Measurements from ENCODE around the gene SEC31A.
"Not testable (repeated sequence)": the region's sequence is repeated elsewhere in the genome, so short reads cannot be mapped to it uniquely, and the experiment has no call there.

Gene SEC31A, protein sequence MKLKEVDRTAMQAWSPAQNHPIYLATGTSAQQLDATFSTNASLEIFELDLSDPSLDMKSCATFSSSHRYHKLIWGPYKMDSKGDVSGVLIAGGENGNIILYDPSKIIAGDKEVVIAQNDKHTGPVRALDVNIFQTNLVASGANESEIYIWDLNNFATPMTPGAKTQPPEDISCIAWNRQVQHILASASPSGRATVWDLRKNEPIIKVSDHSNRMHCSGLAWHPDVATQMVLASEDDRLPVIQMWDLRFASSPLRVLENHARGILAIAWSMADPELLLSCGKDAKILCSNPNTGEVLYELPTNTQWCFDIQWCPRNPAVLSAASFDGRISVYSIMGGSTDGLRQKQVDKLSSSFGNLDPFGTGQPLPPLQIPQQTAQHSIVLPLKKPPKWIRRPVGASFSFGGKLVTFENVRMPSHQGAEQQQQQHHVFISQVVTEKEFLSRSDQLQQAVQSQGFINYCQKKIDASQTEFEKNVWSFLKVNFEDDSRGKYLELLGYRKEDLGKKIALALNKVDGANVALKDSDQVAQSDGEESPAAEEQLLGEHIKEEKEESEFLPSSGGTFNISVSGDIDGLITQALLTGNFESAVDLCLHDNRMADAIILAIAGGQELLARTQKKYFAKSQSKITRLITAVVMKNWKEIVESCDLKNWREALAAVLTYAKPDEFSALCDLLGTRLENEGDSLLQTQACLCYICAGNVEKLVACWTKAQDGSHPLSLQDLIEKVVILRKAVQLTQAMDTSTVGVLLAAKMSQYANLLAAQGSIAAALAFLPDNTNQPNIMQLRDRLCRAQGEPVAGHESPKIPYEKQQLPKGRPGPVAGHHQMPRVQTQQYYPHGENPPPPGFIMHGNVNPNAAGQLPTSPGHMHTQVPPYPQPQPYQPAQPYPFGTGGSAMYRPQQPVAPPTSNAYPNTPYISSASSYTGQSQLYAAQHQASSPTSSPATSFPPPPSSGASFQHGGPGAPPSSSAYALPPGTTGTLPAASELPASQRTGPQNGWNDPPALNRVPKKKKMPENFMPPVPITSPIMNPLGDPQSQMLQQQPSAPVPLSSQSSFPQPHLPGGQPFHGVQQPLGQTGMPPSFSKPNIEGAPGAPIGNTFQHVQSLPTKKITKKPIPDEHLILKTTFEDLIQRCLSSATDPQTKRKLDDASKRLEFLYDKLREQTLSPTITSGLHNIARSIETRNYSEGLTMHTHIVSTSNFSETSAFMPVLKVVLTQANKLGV

GRCh38 chr4:82890901-82891706 is at the start of gene SEC31A:
TSS of gene SEC31A (minus strand) at chr4:82891153. CDS start at chr4:82881936, 9,217 bp downstream.
- in situ Hi-C loops (cut with MboI; ENCODE audit: low sequenced_read_pairs): loop anchor here (25.0 kb wide), 1 partner anchor 396 kb away; the partner anchor contains the start of gene COQ2

DNA sequence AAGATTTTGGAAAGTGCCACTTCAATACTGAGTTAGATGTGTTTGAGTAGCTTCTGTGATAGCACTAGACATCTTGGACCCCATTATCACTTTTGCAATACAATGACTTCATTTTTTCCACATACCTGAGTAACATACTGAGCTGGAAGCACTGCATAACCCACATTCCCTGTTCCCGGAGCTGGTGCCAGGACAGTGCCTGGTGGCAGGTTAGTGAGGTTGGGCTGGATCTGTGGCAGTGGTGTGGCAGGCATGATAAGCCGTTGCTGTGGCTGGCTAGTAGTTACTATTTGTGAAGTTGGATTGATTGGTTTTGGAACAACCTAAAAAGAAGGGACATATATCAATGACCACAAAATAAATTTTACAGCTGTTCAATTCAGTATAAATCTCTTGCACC is 48.5 kb upstream of the SEC31A start:
- in situ Hi-C loops (cut with MboI; ENCODE audit: low sequenced_read_pairs): no loop called here

GRCh38 chr4:82934441-82934840 is 43.5 kb upstream of the SEC31A start:
- in situ Hi-C loops (cut with MboI; ENCODE audit: low sequenced_read_pairs): no loop called here

DNA sequence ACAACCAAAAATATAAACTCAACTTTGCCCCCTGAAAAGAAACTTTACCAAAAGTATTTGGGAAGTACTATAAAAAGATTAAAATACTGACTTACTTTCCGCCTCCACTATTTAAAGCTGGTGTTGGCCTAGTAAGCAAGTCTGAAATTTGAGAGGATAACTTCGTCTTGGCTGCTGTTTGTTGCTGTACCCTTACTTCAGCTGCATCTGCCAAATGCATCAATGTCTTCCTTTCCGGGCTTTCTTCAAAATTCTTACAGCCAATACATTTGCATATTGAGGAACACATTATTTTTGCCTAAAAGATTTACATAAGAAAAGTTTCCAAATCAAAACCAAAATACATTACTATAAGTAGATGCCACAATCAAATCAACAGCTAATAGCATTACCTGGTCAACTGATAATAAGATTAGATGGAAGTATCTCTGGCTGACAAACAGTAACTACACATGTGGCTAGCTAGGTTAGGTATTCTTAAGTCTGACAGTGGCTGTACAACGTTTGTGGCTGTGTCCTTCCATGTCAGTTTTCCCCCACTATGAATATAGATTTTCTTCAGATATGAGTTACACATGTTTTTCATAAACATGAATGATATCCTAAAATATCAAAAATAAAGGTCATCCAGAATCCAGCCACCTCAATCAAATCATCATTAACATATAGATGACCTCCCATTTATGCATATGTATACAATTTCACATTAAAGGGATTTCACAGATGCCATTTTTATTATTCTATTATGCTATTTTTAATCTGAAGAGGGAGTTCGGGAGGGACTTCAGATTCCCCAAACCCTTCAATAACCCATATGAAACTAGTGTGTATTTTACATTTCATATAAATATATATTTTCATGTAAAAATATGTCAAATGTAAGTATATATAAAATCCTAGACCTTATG is 40.1 kb upstream of the SEC31A start:
- in situ Hi-C loops (cut with MboI; ENCODE audit: low sequenced_read_pairs): no loop called here

DNA sequence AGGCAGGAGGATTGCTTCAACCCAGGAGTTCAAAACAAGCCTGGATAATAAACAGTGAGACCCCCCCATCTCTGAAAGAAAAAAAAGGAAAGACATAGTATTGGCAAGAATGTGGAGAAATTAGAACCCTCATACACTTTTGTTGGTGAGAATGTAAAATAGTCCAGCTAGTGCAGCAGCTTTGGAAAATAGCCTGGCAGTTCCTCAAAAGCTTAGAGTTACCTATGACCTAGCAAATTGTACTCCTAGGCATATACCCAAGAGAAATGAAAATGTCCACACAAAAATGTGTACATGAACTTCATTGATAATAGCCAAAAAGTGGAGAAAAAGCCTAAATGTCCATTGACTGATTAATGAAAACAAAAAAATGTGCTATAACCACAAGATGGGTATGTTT is 30.8 kb upstream of the SEC31A start:
- in situ Hi-C loops (cut with MboI; ENCODE audit: low sequenced_read_pairs): no loop called here

DNA sequence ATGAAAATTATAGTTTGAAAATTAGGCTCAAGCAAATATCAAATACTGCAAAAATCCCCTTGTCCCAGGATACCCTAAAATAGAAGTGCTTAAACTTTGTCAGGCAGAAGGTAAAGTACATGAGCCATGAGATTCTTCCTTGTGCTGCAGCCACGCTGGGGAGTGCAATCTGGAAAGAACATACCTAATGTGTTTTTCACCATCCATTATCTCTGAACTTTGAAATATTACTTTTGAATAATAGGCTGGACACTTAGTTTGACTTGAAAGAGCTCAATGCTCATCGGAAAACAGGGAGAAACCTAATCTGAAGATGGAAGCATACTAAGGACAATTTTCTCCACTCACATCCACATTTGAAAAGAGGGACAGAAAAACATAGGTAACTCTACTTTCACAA is 28.4 kb upstream of the SEC31A start:
- in situ Hi-C loops (cut with MboI; ENCODE audit: low sequenced_read_pairs): no loop called here

DNA sequence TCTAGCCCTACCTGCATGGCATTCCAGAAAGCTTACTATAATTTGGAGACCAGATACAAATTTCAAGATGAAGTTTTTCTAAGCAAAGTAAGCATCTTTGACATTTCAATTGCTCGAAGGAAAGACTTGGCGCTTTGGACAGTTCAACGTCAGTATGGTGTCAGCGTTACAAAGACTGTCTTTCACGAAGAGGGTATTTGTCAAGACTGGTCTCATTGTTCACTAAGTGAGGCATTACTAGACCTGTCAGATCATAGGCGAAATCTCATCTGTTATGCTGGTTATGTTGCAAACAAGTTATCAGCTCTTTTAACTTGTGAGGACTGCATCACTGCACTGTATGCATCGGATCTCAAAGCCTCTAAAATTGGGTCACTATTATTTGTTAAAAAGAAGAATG is 27.1 kb upstream of the SEC31A start:
- in situ Hi-C loops (cut with MboI; ENCODE audit: low sequenced_read_pairs): no loop called here

- in situ Hi-C loops (cut with MboI; ENCODE audit: low sequenced_read_pairs): not testable (repeated sequence)
Observed at GRCh38 chr4:82913968-82914367, 23.0 kb upstream of the SEC31A start.

DNA sequence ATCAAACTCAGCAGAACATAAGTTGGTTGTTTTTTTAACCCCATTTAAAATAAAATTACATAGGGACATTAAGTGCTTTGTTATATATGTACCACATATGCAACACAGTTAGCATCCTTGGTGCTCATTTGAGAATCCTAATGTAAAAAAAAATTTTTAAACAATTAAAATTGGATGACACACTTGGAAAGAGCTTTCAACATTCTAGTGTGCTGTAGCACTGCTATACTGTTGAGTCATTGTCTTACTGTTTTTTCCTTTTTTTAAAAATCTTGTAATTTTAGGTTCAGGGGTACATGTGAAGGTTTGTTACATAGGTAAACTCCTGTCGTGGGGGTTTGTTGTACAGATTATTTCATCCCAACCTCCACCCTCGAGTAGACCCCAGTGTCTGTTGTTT is 22.4 kb upstream of the SEC31A start:
- in situ Hi-C loops (cut with MboI; ENCODE audit: low sequenced_read_pairs): no loop called here

DNA sequence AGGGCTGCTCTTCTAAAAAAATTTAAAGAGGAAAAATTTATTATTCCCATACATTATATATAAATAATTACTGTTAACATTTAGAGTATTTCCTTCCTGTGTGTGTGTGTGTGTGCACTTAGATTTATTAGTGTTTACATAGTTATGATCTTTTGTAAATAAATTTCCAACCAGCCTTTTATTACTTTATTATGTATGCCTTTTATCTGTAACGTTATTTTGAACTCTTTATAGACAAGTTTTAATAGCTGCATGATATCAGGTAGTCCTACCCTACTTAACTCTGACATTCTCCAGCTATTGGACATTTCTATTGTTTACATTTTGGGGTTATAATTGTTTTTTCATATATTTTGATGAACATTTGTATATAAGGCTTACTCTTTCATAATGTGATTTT is 18.4 kb upstream of the SEC31A start:
- in situ Hi-C loops (cut with MboI; ENCODE audit: low sequenced_read_pairs): no loop called here

DNA sequence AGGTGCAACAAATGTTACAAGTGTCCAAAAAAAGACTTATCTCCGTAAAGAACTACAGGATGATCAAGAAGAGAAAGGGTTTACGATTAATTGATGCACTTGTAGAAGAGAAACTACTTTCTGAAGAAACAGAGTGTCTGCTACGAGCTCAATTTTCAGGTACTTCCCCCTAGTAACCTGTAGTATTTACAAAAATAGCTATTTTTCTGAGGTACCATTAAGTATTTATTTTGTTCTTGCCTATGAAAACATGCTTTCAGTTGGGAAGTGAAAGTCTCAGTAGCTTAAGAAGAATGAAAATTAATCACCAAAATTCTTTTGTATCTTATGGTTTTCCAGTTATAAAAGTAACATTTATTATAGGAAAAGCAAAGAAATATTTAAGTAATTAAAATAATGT is 15.5 kb upstream of the SEC31A start:
- in situ Hi-C loops (cut with MboI; ENCODE audit: low sequenced_read_pairs): no loop called here

GRCh38 chr4:82905205-82905604 is 14.3 kb upstream of the SEC31A start:
- in situ Hi-C loops (cut with MboI; ENCODE audit: low sequenced_read_pairs): no loop called here

- in situ Hi-C loops (cut with MboI; ENCODE audit: low sequenced_read_pairs): no loop called here
Observed at GRCh38 chr4:82903737-82904136, 12.8 kb upstream of the SEC31A start.

- in situ Hi-C loops (cut with MboI; ENCODE audit: low sequenced_read_pairs): no loop called here
Observed at GRCh38 chr4:82901183-82901718, 10.3 kb upstream of the SEC31A start.

DNA sequence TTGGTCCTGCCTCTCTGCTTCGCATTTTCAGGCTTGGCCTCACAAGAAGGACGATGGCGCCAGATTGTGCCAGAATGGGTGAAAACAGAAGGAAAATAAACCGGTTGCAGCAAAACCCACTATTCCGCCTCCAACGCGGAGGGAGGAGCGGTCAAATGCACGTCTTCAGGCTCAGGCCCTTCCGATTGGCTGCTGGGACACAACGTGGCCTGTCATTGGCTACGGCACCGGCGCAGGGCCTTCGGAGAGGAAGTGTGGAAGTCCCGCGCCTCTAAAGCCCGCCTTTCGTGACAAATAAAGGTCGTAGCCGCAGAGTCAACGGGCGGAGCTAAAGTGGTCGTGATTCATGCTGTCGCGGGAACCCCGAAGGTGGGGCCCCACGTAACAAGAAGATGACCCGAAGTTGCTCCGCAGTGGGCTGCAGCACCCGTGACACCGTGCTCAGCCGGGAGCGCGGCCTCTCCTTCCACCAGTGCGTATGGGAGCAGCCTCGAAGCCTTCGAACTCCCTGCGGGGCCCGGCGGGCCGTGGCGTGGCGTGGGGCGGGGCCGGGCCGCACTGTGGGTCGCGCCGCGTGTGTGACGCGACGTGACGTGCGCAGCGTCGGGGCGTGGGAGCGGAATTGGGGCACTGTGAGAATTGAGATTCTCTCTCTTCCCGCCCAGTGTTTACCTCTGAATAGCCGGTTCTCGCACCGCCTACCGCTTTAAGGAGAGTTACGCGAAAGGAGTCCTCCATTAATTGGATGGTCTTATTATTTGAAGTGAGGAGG is 9.6 kb upstream of the SEC31A start, which contains the start of gene THAP9:
Gene THAP9 (plus strand): TSS at position 325 of the 772 bp plus-strand sequence. CDS start 68 bp downstream, at position 393.
- in situ Hi-C loops (cut with MboI; ENCODE audit: low sequenced_read_pairs): no loop called here

GRCh38 chr4:82900066-82900410 is 9.1 kb upstream of the SEC31A start:
- in situ Hi-C loops (cut with MboI; ENCODE audit: low sequenced_read_pairs): no loop called here

DNA sequence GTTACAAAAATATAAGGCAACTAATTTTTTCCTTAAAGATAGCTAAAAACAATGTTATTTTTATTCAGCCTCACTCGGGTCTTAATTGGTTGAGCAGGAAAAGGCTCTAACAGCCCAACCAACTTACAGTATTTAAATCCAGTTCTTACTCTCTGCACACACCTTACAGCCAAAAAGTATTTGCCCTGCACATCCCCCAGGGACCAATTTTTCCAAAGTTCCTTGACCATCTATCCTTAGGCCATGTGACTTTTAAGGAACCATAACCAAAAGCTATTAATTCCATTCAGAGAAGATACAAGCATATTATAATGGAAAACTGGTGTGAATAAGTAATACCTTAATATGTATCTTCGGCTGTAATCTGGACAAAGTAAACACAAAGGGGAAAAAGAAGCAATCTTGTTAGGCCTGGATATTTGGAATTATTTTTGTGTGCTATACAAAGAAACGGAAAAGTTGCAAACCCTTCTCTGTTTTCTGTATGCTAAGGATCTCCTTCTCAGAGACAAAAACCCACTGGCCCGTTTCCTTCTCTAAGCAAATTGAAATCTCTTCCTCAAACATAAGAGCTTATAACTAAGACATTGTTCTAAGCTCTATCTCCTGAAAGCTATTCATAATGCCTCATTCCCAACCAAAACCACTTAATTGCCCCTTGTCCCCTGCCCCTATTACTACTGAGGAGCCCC is 8.6 kb upstream of the SEC31A start:
- in situ Hi-C loops (cut with MboI; ENCODE audit: low sequenced_read_pairs): loop anchor here (25.0 kb wide), 1 partner anchor 388 kb away; the partner anchor contains the start of gene COQ2
